GM12878 (cell line): ENCODE measurements around the gene SSB. TPM values are rescaled to one million over a fixed set of nuclear protein-coding genes. Genes with fewer than 3 reads are reported as not detected.

ENCODE experiments used
- ATAC-seq: fragments of 200-7000 bp; cut with Tn5 transposase; 3 replicates; pipeline ENCODE4 v1.9.1; 2020; ENCODE audit warnings: mild to moderate bottlenecking, moderate library complexity
- BruUV-seq: library from RNA; stranded (reverse); fragments of 400-500 nt; replicated peaks from 2 replicates; lab custom pipeline; 2021; lab: Mats Ljungman, UMichigan
- CTCF ChIA-PET: fragments of 300-600 bp; sonication (Branson Sonifier 250); formaldehyde crosslinking; extraction: SDS; loops from one replicate; lab custom pipeline; 2021; ENCODE audit warnings: inconsistent platforms; lab: Yijun Ruan, JAX
- POLR2A ChIA-PET: fragments of 350-600 bp; formaldehyde crosslinking; extraction: SDS; loops from one replicate; lab custom pipeline; 2021; ENCODE audit warnings: inconsistent platforms; lab: Charles Lee
- RAD21 ChIA-PET: fragments of 300-600 bp; sonication (Branson Sonifier 250); formaldehyde crosslinking; loops from one replicate; lab custom pipeline; 2023; ENCODE audit warnings: antibody characterized with exemption; ENCODE audit not compliant: unreplicated experiment; lab: Charles Lee
- SMC1A ChIA-PET: fragments of 300-600 bp; sonication (Branson Sonifier 250); formaldehyde crosslinking; loops from one replicate; lab custom pipeline; 2023; ENCODE audit not compliant: unreplicated experiment, uncharacterized antibody; lab: Charles Lee
- DNase-seq: peaks from one replicate; pipeline ENCODE4 v3.0.0-alpha.2; 2011; ENCODE audit warnings: low read depth, low spot score
- FAIRE-seq: peaks from 3 replicates; lab custom pipeline; 2011; peaks lifted over from hg19 to GRCh38; lab: Jason Lieb, UNC
- H2AFZ ChIP-seq: 2 replicates; pipeline ENCODE4 v1.6.0; 2011; ENCODE audit warnings: low read depth, low read length, control low read depth; ENCODE audit not compliant: control insufficient read depth
- H3K27ac ChIP-seq: 2 replicates; pipeline ENCODE4 v1.5.1; 2011; ENCODE audit warnings: control low read depth; ENCODE audit not compliant: control insufficient read depth, insufficient read depth
- H3K27me3 ChIP-seq, 2 experiments: replicated peaks in 1 of 2; 2 replicates each; pipeline versions ENCODE4 v1.6.0 to v1.6.1; 2011; ENCODE audit warnings: low read length in 1 of 2; ENCODE audit not compliant: control insufficient read depth in 2 of 2, insufficient read depth in 2 of 2
- H3K36me3 ChIP-seq, 2 experiments: 2 replicates each; pipeline ENCODE4 v1.5.1; 2011; ENCODE audit warnings: low read length in 1 of 2; ENCODE audit not compliant: control insufficient read depth in 2 of 2, insufficient read depth in 2 of 2
- H3K4me1 ChIP-seq: 2 replicates; pipeline ENCODE4 v1.6.1; 2011; ENCODE audit warnings: mild to moderate bottlenecking, low read length, moderate library complexity, mixed read lengths; ENCODE audit not compliant: control insufficient read depth, insufficient read depth
- H3K4me2 ChIP-seq: 2 replicates; pipeline ENCODE4 v1.6.0; 2011; ENCODE audit warnings: control low read depth; ENCODE audit not compliant: control insufficient read depth, insufficient read depth
- H3K4me3 ChIP-seq: fragments of 200-600 bp; sonication (generic); 2 replicates; pipeline ENCODE4 v1.5.1; 2016
- H3K79me2 ChIP-seq: 2 replicates; pipeline ENCODE4 v1.6.0; 2011; ENCODE audit warnings: low read length; ENCODE audit not compliant: control insufficient read depth, insufficient read depth
- H3K9ac ChIP-seq: 2 replicates; pipeline ENCODE4 v1.8.0; 2011; ENCODE audit warnings: low read length, control low read depth, mixed read lengths; ENCODE audit not compliant: control insufficient read depth, insufficient read depth
- H3K9me3 ChIP-seq: replicated peaks from 3 replicates; pipeline ENCODE4 v1.5.1; 2011; ENCODE audit warnings: mild to moderate bottlenecking, low read length; ENCODE audit not compliant: control insufficient read depth, insufficient read depth
- H4K20me1 ChIP-seq: 2 replicates; pipeline ENCODE4 v1.6.0; 2011; ENCODE audit not compliant: control insufficient read depth, insufficient read depth
- ASH2L ChIP-seq: fragments of 300-600, 200-600 bp; sonication (generic); IDR thresholded peaks from 2 replicates; pipeline ENCODE4 v1.6.1; 2017; ENCODE audit warnings: low read depth, mild to moderate bottlenecking, borderline replicate concordance
- CTCF ChIP-seq, 3 experiments: IDR thresholded peaks in 2 of 3; conservative IDR thresholded peaks in 1 of 3; 2 replicates each; pipeline ENCODE4 v1.5.1; 2011; ENCODE audit warnings: low read depth in 3 of 3, low read length in 3 of 3, mild to moderate bottlenecking in 3 of 3, control low read depth in 2 of 3, moderate library complexity in 2 of 3, inconsistent platforms in 1 of 3, mixed read lengths in 1 of 3; ENCODE audit not compliant: control insufficient read depth in 2 of 3, insufficient read depth in 1 of 3; ENCODE audit errors: extremely low read depth in 1 of 3
- EED ChIP-seq: sonication (generic); IDR thresholded peaks from 2 replicates; pipeline ENCODE4 v1.6.1; 2016; ENCODE audit warnings: antibody characterized with exemption, low read depth
- ETV6 ChIP-seq, 2 experiments: fragments of 450-650 bp in 1 of 2; IDR thresholded peaks in 1 of 2; conservative IDR thresholded peaks in 1 of 2; 2 replicates each; pipeline ENCODE4 v1.6.1; 2014; ENCODE audit warnings: antibody characterized with exemption in 1 of 2, borderline replicate concordance in 1 of 2, low read depth in 1 of 2, mild to moderate bottlenecking in 1 of 2, moderate library complexity in 1 of 2
- FOS ChIP-seq: IDR thresholded peaks from 3 replicates; pipeline ENCODE4 v1.6.1; 2011; ENCODE audit warnings: borderline replicate concordance; ENCODE audit not compliant: insufficient read length; ENCODE audit errors: extremely low read depth
- FOXK2 ChIP-seq: fragments of 450-650 bp; IDR thresholded peaks from 2 replicates; pipeline ENCODE4 v1.6.1; 2017; ENCODE audit warnings: mild to moderate bottlenecking, moderate library complexity
- IKZF1 ChIP-seq: fragments of 450-650 bp; conservative IDR thresholded peaks from 2 replicates; pipeline ENCODE4 v1.6.1; 2017; ENCODE audit warnings: antibody characterized with exemption, mild to moderate bottlenecking
- PAX5 ChIP-seq: IDR thresholded peaks from 2 replicates; pipeline ENCODE4 v1.6.1; 2011; ENCODE audit warnings: low read depth, low read length, borderline replicate concordance
- PBX3 ChIP-seq: IDR thresholded peaks from 2 replicates; pipeline ENCODE4 v1.6.1; 2011; ENCODE audit warnings: mild to moderate bottlenecking, low read depth, low read length, moderate library complexity; ENCODE audit not compliant: insufficient replicate concordance
- PML ChIP-seq: IDR thresholded peaks from 2 replicates; pipeline ENCODE4 v1.6.1; 2012; ENCODE audit warnings: low read length, inconsistent platforms
- POLR2AphosphoS5 ChIP-seq: IDR thresholded peaks from 2 replicates; pipeline ENCODE4 v1.6.1; 2011; ENCODE audit warnings: mild to moderate bottlenecking, low read length, inconsistent platforms
- RBBP5 ChIP-seq: fragments of 200-600 bp; sonication (generic); conservative IDR thresholded peaks from 2 replicates; pipeline ENCODE4 v1.6.1; 2016
- SMAD1 ChIP-seq: fragments of 450-650 bp; IDR thresholded peaks from 2 replicates; pipeline ENCODE4 v1.6.1; 2018; ENCODE audit warnings: mild to moderate bottlenecking, low read depth; ENCODE audit not compliant: partially characterized antibody
- SRF ChIP-seq, 2 experiments: IDR thresholded peaks; 2 replicates each; pipeline ENCODE4 v1.6.1; 2011; ENCODE audit warnings: low read depth in 2 of 2, low read length in 2 of 2, mild to moderate bottlenecking in 1 of 2, moderate library complexity in 1 of 2
- YBX1 ChIP-seq: fragments of 450-650 bp; IDR thresholded peaks from 2 replicates; pipeline ENCODE4 v1.6.1; 2016; ENCODE audit warnings: antibody characterized with exemption
- ZNF384 ChIP-seq: IDR thresholded peaks from 2 replicates; pipeline ENCODE4 v1.6.1; 2012; ENCODE audit warnings: low read depth, mild to moderate bottlenecking, low read length, improper control_type of control experiment, borderline replicate concordance
- WGBS: methylation state at CpG from one replicate; pipeline ENCODE4 v1.1.6; 2016; ENCODE audit warnings: low lambda C conversion rate; ENCODE audit not compliant: insufficient replicate concordance, insufficient coverage; ENCODE audit errors: missing lambda C conversion rate; 5-methylcytosine and 5-hydroxymethylcytosine counted together
- in situ Hi-C: fragments of 300-500 bp; cut with MboI; formaldehyde crosslinking; loops from 9 replicates; pipeline ENCODE4 v1.14.3; 2018; ENCODE audit warnings: mixed read lengths
- intact Hi-C: fragments of 100-400 bp; cut with micrococcal nuclease; formaldehyde crosslinking; loops from one replicate; pipeline ENCODE4 v1.14.2; 2022; ENCODE audit not compliant: unreplicated experiment
- polyA plus RNA-seq, 11 experiments: library from polyadenylated mRNA; depleted of rRNA in 4 of 11; unstranded in 6 of 11; stranded (reverse) in 5 of 11; fragments of >200 nt; fragmentation: Nextera tagmentation in 4 of 11; fragmentation: Illumina TruSeq in 1 of 11; extraction: Ambion mirVana in 4 of 11; extraction: Trizol in 1 of 11; gene quantifications; 1 replicate in 1 of 11; 2 replicates in 10 of 11; pipeline versions ENCODE4 v1.2.1 to v1.2.3, GENCODE V29; 2011 to 2016; ENCODE audit warnings: inconsistent platforms in 2 of 11, missing spikeins in 2 of 11, low read depth in 1 of 11
- total RNA-seq, 4 experiments: library from RNA; depleted of rRNA in 3 of 4; stranded (reverse); fragments of >200 nt in 3 of 4; fragmentation: Illumina TruSeq in 1 of 4; extraction: Trizol in 1 of 4; gene quantifications; 2 replicates each; pipeline versions ENCODE4 v1.2.1 to v1.2.3, GENCODE V29; 2013 to 2021
- TF ChIP-seq, protein P1 (sequence below): fragments of 450-650 bp; IDR thresholded peaks from 2 replicates; pipeline ENCODE4 v1.6.1; 2016; ENCODE audit warnings: mild to moderate bottlenecking
- TF ChIP-seq, protein P2 (sequence below): fragments of 450-650 bp; IDR thresholded peaks from 2 replicates; pipeline ENCODE4 v1.6.1; 2017; ENCODE audit warnings: antibody characterized with exemption, mild to moderate bottlenecking, moderate library complexity

SSB gene
- total and polyA plus RNA-seq, 10 of the 15 experiments (the other 5 are each of a cell fraction or from before 2014, with no cell fraction given) = 103 to 313 (median 200) TPM

- POLR2A ChIA-PET = no interaction called here
- SMC1A ChIA-PET = no interaction called here
- CTCF ChIA-PET = interaction anchor here (1.6 kb wide), 1 partner anchor 19 kb away, joined by 3 read pairs; no protein-coding TSS in a partner anchor
- TF ChIP-seq PML (no peak), ASH2L (no peak), SMAD1 (no peak), FOXK2 (no peak), POLR2AphosphoS5 (no peak), CTCF (IDR thresholded peaks at IDR 0.05 in 2 of 3, conservative IDR thresholded peaks at IDR 0.05 in 1 of 3; ENCODE audit: control insufficient read depth in 2 of 3, extremely low read depth in 1 of 3, insufficient read depth in 1 of 3, low read depth in 3 of 3, low read length in 3 of 3) (no peak), ZNF384 (no peak), IKZF1 (no peak), ETV6 (conservative IDR thresholded peaks at IDR 0.05 in 1 of 2, IDR thresholded peaks at IDR 0.05 in 1 of 2; ENCODE audit: borderline replicate concordance in 1 of 2, low read depth in 1 of 2) (no peak), SRF (IDR thresholded peaks at IDR 0.05; ENCODE audit: low read depth in 2 of 2, low read length in 2 of 2) (no peak), EED (no peak), RBBP5 (no peak), FOS (no peak), PBX3 (no peak), PAX5 (no peak), YBX1 (no peak)
- TF ChIP-seq, protein P1, sequence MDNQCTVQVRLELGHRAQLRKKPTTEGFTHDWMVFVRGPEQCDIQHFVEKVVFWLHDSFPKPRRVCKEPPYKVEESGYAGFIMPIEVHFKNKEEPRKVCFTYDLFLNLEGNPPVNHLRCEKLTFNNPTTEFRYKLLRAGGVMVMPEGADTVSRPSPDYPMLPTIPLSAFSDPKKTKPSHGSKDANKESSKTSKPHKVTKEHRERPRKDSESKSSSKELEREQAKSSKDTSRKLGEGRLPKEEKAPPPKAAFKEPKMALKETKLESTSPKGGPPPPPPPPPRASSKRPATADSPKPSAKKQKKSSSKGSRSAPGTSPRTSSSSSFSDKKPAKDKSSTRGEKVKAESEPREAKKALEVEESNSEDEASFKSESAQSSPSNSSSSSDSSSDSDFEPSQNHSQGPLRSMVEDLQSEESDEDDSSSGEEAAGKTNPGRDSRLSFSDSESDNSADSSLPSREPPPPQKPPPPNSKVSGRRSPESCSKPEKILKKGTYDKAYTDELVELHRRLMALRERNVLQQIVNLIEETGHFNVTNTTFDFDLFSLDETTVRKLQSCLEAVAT = no peak
- TF ChIP-seq, protein P2, sequence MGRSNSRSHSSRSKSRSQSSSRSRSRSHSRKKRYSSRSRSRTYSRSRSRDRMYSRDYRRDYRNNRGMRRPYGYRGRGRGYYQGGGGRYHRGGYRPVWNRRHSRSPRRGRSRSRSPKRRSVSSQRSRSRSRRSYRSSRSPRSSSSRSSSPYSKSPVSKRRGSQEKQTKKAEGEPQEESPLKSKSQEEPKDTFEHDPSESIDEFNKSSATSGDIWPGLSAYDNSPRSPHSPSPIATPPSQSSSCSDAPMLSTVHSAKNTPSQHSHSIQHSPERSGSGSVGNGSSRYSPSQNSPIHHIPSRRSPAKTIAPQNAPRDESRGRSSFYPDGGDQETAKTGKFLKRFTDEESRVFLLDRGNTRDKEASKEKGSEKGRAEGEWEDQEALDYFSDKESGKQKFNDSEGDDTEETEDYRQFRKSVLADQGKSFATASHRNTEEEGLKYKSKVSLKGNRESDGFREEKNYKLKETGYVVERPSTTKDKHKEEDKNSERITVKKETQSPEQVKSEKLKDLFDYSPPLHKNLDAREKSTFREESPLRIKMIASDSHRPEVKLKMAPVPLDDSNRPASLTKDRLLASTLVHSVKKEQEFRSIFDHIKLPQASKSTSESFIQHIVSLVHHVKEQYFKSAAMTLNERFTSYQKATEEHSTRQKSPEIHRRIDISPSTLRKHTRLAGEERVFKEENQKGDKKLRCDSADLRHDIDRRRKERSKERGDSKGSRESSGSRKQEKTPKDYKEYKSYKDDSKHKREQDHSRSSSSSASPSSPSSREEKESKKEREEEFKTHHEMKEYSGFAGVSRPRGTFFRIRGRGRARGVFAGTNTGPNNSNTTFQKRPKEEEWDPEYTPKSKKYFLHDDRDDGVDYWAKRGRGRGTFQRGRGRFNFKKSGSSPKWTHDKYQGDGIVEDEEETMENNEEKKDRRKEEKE = no peak
Measured at GRCh38 chr2:169796441-169796840, 2.2 kb upstream of the SSB start.

More at GRCh38 chr2:169796441-169796840, 2.2 kb upstream of the SSB start:
- no peak overlapping the region for H3K4me2 ChIP-seq
- no peak overlapping the region for H2AFZ ChIP-seq
- H3K27me3 ChIP-seq = no peaks in the 10 kb centered on the region
- H3K4me1 ChIP-seq = no peaks in the 10 kb centered on the region; the same call in 1 of the 2 replicates
- no peaks in the 10 kb centered on the region; the same call in 2 of the 3 replicates for H3K9me3 ChIP-seq
- H4K20me1 ChIP-seq = no peaks in the 10 kb centered on the region
- no peak overlapping the region for H3K4me3 ChIP-seq
- H3K36me3 ChIP-seq = no peaks in the 10 kb centered on the region
- in situ Hi-C loops = no loop called here
- no peak overlapping the region for H3K9ac ChIP-seq
- intact Hi-C loops = loop anchor here (10.0 kb wide), 1 partner anchor 272 kb away; no protein-coding TSS in a partner anchor
- RAD21 ChIA-PET = no interaction called here
- H3K27ac ChIP-seq = no peak overlapping the region
- FAIRE-seq (no peak), ATAC-seq (no peak), DNase-seq (no peak)
- 78% methylated on average over 6 of the region's 6 CpGs for WGBS
- no TSS peak for BruUV-seq
- H3K79me2 ChIP-seq = peaks cover 25% of the 10 kb centered on the region
